CD4-positive, alpha-beta memory T cell (primary cell): ENCODE results near the gene OR51Q1. TPM values are rescaled to one million over a fixed set of nuclear protein-coding genes. Genes with fewer than 3 reads are reported as not detected.

Experiments
- CTCF ChIA-PET: fragments of 350-600 bp; sonication (Branson Sonifier 250); formaldehyde crosslinking; loops from one replicate; lab custom pipeline; 2021; ENCODE audit warnings: inconsistent platforms; ENCODE audit not compliant: partially characterized antibody; lab: Charles Lee
- POLR2A ChIA-PET: fragments of 350-600 bp; sonication (Branson Sonifier 250); formaldehyde crosslinking; loops from one replicate; lab custom pipeline; 2021; ENCODE audit not compliant: partially characterized antibody; lab: Charles Lee
- DNase-seq, 5 donors: peaks; one replicate each; pipeline versions ENCODE4 v3.0.0 to v3.0.0-alpha.2; 2020 to 2022; ENCODE audit warnings: mixed read lengths in 1 of 5
- H3K27ac ChIP-seq: one replicate; pipeline ENCODE4 v1.7.0; 2013; ENCODE audit warnings: low read depth, low read length
- H3K27me3 ChIP-seq: 2 replicates; pipeline ENCODE4 v1.7.0; 2013; ENCODE audit warnings: mild to moderate bottlenecking, low read length, moderate library complexity; ENCODE audit not compliant: insufficient read depth
- H3K36me3 ChIP-seq: 2 replicates; pipeline ENCODE4 v1.7.0; 2013; ENCODE audit warnings: mild to moderate bottlenecking, low read length, moderate library complexity; ENCODE audit not compliant: insufficient read depth
- H3K4me1 ChIP-seq: 2 replicates; pipeline ENCODE4 v1.7.0; 2013; ENCODE audit warnings: mild to moderate bottlenecking, low read length, moderate library complexity; ENCODE audit not compliant: insufficient read depth
- H3K4me3 ChIP-seq, 2 donors: one replicate each; pipeline ENCODE4 v1.7.0; 2013; ENCODE audit warnings: low read length in 2 of 2, mild to moderate bottlenecking in 1 of 2
- H3K9me3 ChIP-seq, 2 donors: one replicate each; pipeline ENCODE4 v1.7.0; 2013; ENCODE audit warnings: low read length in 2 of 2, control low read depth in 1 of 2; ENCODE audit not compliant: control insufficient read depth in 1 of 2
- H3K27ac Mint-ChIP-seq, 7 donors: one replicate each; pipeline ENCODE4 v1.8.0; 2020 to 2021; ENCODE audit warnings: mixed read lengths in 7 of 7, mild to moderate bottlenecking in 6 of 7, inconsistent platforms in 3 of 7, moderate library complexity in 3 of 7
- H3K27me3 Mint-ChIP-seq, 2 donors: one replicate each; pipeline ENCODE4 v1.8.0; 2020 to 2021; ENCODE audit warnings: mixed read lengths in 2 of 2
- H3K36me3 Mint-ChIP-seq, 2 donors: one replicate each; pipeline ENCODE4 v1.8.0; 2020 to 2021; ENCODE audit warnings: mixed read lengths in 2 of 2, inconsistent platforms in 1 of 2, mild to moderate bottlenecking in 1 of 2
- H3K4me1 Mint-ChIP-seq, 4 donors: one replicate each; pipeline ENCODE4 v1.8.0; 2020 to 2021; ENCODE audit warnings: mixed read lengths in 4 of 4, mild to moderate bottlenecking in 1 of 4
- H3K4me3 Mint-ChIP-seq, 8 donors: one replicate each; pipeline ENCODE4 v1.8.0; 2020 to 2021; ENCODE audit warnings: mixed read lengths in 8 of 8, mild to moderate bottlenecking in 7 of 8, moderate library complexity in 6 of 8, inconsistent platforms in 3 of 8
- H3K9me3 Mint-ChIP-seq, 8 donors: one replicate each; pipeline ENCODE4 v1.8.0; 2020 to 2021; ENCODE audit warnings: mixed read lengths in 8 of 8, mild to moderate bottlenecking in 5 of 8, inconsistent platforms in 3 of 8, moderate library complexity in 1 of 8
- intact Hi-C: fragments of 100-400 bp; cut with micrococcal nuclease; formaldehyde crosslinking; loops from one replicate; pipeline ENCODE4 v1.15.1; 2023
- polyA plus RNA-seq, 2 donors: library from polyadenylated mRNA; unstranded; fragments of 300-500 nt; fragmentation: Illumina TruSeq; gene quantifications; one replicate each; pipeline ENCODE4 v1.2.3, GENCODE V29; 2021
- total RNA-seq, 2 experiments: library from RNA; stranded (reverse); gene quantifications; one replicate each; pipeline ENCODE4 v1.2.3, GENCODE V29; 2021

The OR51Q1 gene
- total and polyA plus RNA-seq, 4 experiments from 2014 or later = not detected

DNA sequence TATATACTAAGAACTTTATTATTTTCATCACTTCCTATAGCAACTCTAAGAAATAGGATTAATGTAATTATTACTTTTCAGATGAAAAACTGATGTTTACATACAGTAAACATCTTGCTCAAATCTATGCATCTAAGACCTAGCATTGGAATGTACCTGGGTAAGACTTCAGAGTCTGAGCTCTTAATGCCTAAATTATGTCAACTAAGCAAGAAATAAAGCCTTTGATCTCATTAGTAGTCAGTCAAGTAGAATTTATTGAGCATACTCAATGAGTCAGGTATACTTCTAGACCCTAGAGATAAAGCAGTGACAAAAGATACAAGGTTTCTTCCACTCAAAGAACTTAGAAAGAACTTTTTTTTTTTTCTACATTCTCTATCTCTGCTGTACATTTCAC lies 16.7 kb upstream of the OR51Q1 start:
- H3K4me1 ChIP-seq = no peaks in the 10 kb centered on the region
- Mint-ChIP-seq H3K27ac (no peak overlapping the region), H3K4me3 (no peak overlapping the region), H3K36me3 (no peaks in the 10 kb centered on the region), H3K27me3 (peaks cover 10 to 11% of the 10 kb centered on the region in 2 donors), H3K9me3 (peaks cover 0 to 5% (median 1%) of the 10 kb centered on the region in 8 donors), H3K4me1 (no peaks in the 10 kb centered on the region)
- H3K27me3 ChIP-seq = no peaks in the 10 kb centered on the region
- intact Hi-C loops = no loop called here
- no peaks in the 10 kb centered on the region for H3K36me3 ChIP-seq
- H3K27ac ChIP-seq = no peak overlapping the region
- no peak for DNase-seq
- no peak overlapping the region for H3K4me3 ChIP-seq
- no peaks in the 10 kb centered on the region for H3K9me3 ChIP-seq
- POLR2A ChIA-PET = no interaction called here
- CTCF ChIA-PET = no interaction called here

DNA sequence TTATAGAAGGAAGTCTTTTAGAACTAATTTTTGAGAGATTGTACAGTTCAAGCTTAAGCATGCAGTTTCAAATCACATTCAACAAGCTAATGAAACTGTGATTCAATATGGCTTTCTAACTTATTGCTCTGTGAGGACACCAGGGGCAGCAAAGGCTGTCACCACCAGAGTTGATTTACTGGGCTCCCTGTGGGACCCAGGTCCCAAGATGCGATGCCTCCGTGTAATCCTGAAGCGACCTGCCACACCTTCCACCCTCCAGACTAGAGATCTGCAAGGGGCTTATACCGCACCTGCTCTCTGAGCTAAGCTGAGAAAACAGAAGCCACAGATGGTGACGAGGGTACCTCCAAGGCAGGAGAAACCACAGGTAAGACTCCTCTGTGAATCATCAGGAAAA lies 918 bp upstream of the OR51Q1 start:
- ChIA-PET POLR2A (no interaction called here), CTCF (no interaction called here)
- Mint-ChIP-seq H3K4me3 (no peak overlapping the region), H3K9me3 (peaks cover 0 to 2% (median 0%) of the 10 kb centered on the region in 8 donors), H3K36me3 (no peaks in the 10 kb centered on the region), H3K4me1 (peaks cover 0 to 2% (median 0%) of the 10 kb centered on the region in 4 donors), H3K27me3 (peaks cover 3 to 5% of the 10 kb centered on the region in 2 donors), H3K27ac (no peak overlapping the region)
- Histone ChIP-seq H3K27me3 (no peaks in the 10 kb centered on the region), H3K4me3 (no peak overlapping the region), H3K4me1 (no peaks in the 10 kb centered on the region), H3K36me3 (no peaks in the 10 kb centered on the region), H3K9me3 (no peaks in the 10 kb centered on the region), H3K27ac (no peak overlapping the region)
- no peak for DNase-seq
- intact Hi-C loops = no loop called here

DNA sequence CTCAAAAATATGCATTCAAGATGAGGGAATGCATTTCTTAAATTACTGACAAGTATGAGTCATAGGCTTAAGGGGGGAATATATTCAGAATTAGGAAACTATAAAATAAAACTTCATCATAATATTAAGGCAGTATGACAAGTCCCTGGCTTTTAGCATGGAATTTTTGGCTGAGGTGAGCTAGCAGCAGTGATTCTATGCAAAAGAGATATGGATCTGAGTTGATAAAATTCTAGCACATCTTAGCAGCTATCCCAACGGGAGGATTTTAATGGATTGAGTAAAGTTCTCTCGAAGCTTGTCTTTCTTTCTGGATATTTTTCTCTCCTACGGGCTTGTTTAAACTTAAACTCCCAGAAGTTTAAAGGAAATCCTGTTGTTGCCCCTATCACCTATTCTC lies 1.2 kb downstream of the OR51Q1 start:
- Mint-ChIP-seq H3K4me1 (peaks cover 0 to 2% (median 0%) of the 10 kb centered on the region in 4 donors), H3K9me3 (peaks cover 0 to 2% (median 0%) of the 10 kb centered on the region in 8 donors), H3K36me3 (no peaks in the 10 kb centered on the region), H3K4me3 (no peak overlapping the region), H3K27me3 (peaks cover 6 to 7% of the 10 kb centered on the region in 2 donors), H3K27ac (no peak overlapping the region)
- Histone ChIP-seq H3K4me3 (no peak overlapping the region), H3K27me3 (no peaks in the 10 kb centered on the region), H3K9me3 (no peaks in the 10 kb centered on the region), H3K27ac (no peak overlapping the region), H3K36me3 (no peaks in the 10 kb centered on the region), H3K4me1 (no peaks in the 10 kb centered on the region)
- POLR2A ChIA-PET = no interaction called here
- intact Hi-C loops = no loop called here
- CTCF ChIA-PET = no interaction called here
- DNase-seq = no peak

DNA sequence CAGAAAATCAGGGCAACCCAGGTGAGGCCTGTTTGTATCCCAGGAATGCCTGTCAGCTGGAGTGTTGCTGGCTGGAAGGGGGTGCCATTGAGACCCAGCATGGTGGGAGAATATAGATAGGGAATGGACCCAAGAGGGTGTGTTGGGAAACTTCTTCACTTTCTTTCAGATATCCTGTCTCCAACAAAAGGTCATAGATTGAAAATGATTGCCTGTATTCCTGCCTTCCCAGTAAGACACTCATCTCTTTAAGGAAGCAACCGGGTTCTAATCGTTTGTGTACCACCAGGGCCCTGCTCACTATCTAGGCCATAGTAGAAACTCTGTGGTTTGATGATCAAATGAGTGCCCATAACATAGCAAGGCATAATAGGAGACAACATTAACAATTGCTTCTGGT lies 19.5 kb downstream of the OR51Q1 start, which contains the start of gene OR51I1:
Gene OR51I1, minus strand, starts transcription at position 101 of the 400 bp plus-strand sequence. Its CDS starts 0 bp downstream, at position 101.
- no peak for DNase-seq
- Histone ChIP-seq H3K27me3 (no peaks in the 10 kb centered on the region), H3K4me3 (no peak within 1 kb of the TSS), H3K36me3 (no peaks in the 10 kb centered on the region), H3K9me3 (no peaks in the 10 kb centered on the region), H3K4me1 (no peaks in the 10 kb centered on the region), H3K27ac (no peak within 1 kb of the TSS)
- intact Hi-C loops = no loop called here
- H3K27me3 Mint-ChIP-seq = peaks cover 4 to 9% of the 10 kb centered on the region in 2 donors
- ChIA-PET CTCF (no interaction called here), POLR2A (no interaction called here)
- peak within 1 kb of the TSS in 1 of 7 donors; percentile 5 for H3K27ac Mint-ChIP-seq
- H3K4me1 Mint-ChIP-seq = no peaks in the 10 kb centered on the region
- H3K36me3 Mint-ChIP-seq = no peaks in the 10 kb centered on the region
- H3K4me3 Mint-ChIP-seq = no peak within 1 kb of the TSS
- H3K9me3 Mint-ChIP-seq = no peaks in the 10 kb centered on the region

DNA sequence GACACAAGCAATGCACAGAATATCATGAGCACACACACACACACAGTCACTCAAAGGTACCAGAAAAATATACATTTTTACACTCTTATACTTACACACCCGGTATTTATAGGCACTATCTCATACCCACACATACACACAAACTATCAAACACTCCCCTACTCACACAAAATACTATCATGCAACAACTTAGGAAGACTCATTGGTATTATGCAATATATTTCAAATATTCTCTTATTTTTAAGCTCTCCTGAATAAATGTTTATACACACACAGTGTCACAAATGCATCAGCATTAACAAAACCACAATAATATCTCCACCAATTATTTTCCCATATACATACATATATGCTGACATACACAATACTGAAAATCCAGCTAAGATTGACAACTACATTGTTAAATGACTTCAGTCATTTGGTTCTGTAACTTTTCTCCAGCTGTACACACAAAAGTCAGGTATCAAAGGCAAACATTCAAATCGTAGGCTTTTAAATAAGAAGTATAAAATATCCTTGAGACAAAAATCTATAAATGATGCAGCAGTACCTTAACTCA lies 22.0 kb downstream of the OR51Q1 start:
- Mint-ChIP-seq H3K9me3 (no peaks in the 10 kb centered on the region), H3K27me3 (peaks cover 6 to 9% of the 10 kb centered on the region in 2 donors), H3K4me3 (no peak overlapping the region), H3K27ac (no peak overlapping the region), H3K36me3 (no peaks in the 10 kb centered on the region), H3K4me1 (no peaks in the 10 kb centered on the region)
- Histone ChIP-seq H3K4me3 (no peak overlapping the region), H3K9me3 (no peaks in the 10 kb centered on the region), H3K27ac (no peak overlapping the region), H3K4me1 (no peaks in the 10 kb centered on the region), H3K36me3 (no peaks in the 10 kb centered on the region), H3K27me3 (no peaks in the 10 kb centered on the region)
- intact Hi-C loops = no loop called here
- ChIA-PET CTCF (no interaction called here), POLR2A (no interaction called here)
- DNase-seq = no peak

DNA sequence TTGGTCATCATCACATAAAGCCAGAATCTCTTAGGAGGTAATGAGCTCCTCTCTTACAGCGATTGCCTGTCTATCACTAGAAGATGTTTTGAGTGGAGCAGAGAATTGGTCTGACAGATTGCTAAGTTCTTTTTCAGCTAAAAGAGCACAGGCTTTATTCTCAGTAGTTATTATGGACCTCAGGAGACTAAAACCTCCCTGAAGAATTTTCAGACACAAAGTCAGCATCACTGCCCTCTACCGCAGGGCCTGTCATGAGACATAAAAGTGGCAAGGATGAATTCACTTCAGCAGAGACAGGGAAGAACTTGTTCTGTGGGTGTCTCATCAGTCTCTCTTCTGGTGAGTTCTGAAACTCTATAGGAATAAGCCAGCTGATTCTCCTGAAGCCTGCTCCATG lies 27.1 kb downstream of the OR51Q1 start, which contains the start of gene OR51I2:
Gene OR51I2, plus strand, starts transcription at position 301 of the 400 bp plus-strand sequence. CDS start 4,166 bp downstream, outside the sequence.
- intact Hi-C loops = no loop called here
- Mint-ChIP-seq H3K4me3 (no peak within 1 kb of the TSS), H3K4me1 (no peaks in the 10 kb centered on the region), H3K9me3 (no peaks in the 10 kb centered on the region), H3K27ac (no peak within 1 kb of the TSS), H3K27me3 (peaks cover 3 to 5% of the 10 kb centered on the region in 2 donors), H3K36me3 (no peaks in the 10 kb centered on the region)
- Histone ChIP-seq H3K27me3 (no peaks in the 10 kb centered on the region), H3K4me3 (no peak within 1 kb of the TSS), H3K27ac (no peak within 1 kb of the TSS), H3K9me3 (no peaks in the 10 kb centered on the region), H3K4me1 (no peaks in the 10 kb centered on the region), H3K36me3 (no peaks in the 10 kb centered on the region)
- ChIA-PET CTCF (no interaction called here), POLR2A (no interaction called here)
- no peak for DNase-seq

DNA sequence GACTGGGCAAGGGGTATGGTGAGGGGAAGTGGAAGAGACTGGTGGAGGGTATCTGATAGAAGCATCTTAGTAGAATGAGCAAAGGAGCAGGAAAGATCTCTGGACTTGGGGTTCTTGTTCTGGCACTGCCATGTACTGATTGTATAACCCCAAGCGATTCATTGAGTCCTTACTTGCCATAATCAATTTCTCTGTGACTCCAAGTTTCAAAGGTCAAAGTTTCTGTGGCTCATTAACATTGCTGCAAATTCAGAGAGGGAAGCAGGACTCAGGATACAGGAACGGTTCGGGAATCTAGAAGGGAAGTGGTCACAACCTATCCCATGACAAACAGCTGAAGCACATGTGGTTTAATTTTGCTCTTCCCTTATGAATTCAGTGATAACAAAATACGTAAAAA lies 27.5 kb downstream of the OR51Q1 start:
- no peaks in the 10 kb centered on the region for H3K9me3 ChIP-seq
- H3K36me3 ChIP-seq = no peaks in the 10 kb centered on the region
- ChIA-PET CTCF (no interaction called here), POLR2A (no interaction called here)
- no peaks in the 10 kb centered on the region for H3K27me3 ChIP-seq
- no peak for DNase-seq
- no peaks in the 10 kb centered on the region for H3K4me1 ChIP-seq
- Mint-ChIP-seq H3K36me3 (no peaks in the 10 kb centered on the region), H3K4me1 (no peaks in the 10 kb centered on the region), H3K4me3 (no peak overlapping the region), H3K27me3 (peaks cover 1 to 5% of the 10 kb centered on the region in 2 donors), H3K9me3 (no peaks in the 10 kb centered on the region), H3K27ac (no peak overlapping the region)
- H3K27ac ChIP-seq = no peak overlapping the region
- no peak overlapping the region for H3K4me3 ChIP-seq
- intact Hi-C loops = no loop called here
